HepG2 (cell line): ENCODE data around the gene PLEKHA8. TPM values are rescaled to one million over a fixed set of nuclear protein-coding genes. Genes with fewer than 3 reads are reported as not detected.
A peak's percentile ranks its signal among the peaks of the same experiment; 100 is the strongest.

Source experiments
- ATM ChIP-seq: fragments of 450-650 bp; IDR thresholded peaks from 2 replicates; pipeline ENCODE4 v1.7.1; 2017; ENCODE audit warnings: mild to moderate bottlenecking, borderline replicate concordance
- CAMTA2 ChIP-seq: sonication (generic); formaldehyde crosslinking; IDR thresholded peaks from 2 replicates; pipeline ENCODE4 v1.4.0; 2020; ENCODE audit warnings: mild to moderate bottlenecking, missing genetic modification reagents, borderline replicate concordance
- MED13 ChIP-seq: sonication (generic); formaldehyde crosslinking; IDR thresholded peaks from 2 replicates; pipeline ENCODE4 v1.5.0; 2020; ENCODE audit warnings: missing genetic modification reagents
- RFX3 ChIP-seq: IDR thresholded peaks from 2 replicates; pipeline ENCODE4 v1.6.1; 2016; ENCODE audit warnings: missing biosample characterization, missing genetic modification reagents
- RFX5 ChIP-seq: IDR thresholded peaks from 2 replicates; pipeline ENCODE4 v1.6.1; 2011; ENCODE audit warnings: low read depth, low read length, improper control_type of control experiment
- RNF2 ChIP-seq: fragments of 450-650 bp; conservative IDR thresholded peaks from 2 replicates; pipeline ENCODE4 v1.6.1; 2016; ENCODE audit warnings: low read depth
- SATB2 ChIP-seq: sonication (generic); formaldehyde crosslinking; IDR thresholded peaks from 2 replicates; pipeline ENCODE4 v1.5.0; 2020; ENCODE audit warnings: missing genetic modification reagents
- SMARCC2 ChIP-seq: fragments of 450-650 bp; IDR thresholded peaks from 2 replicates; pipeline ENCODE4 v1.6.1; 2017; ENCODE audit warnings: antibody characterized with exemption, mild to moderate bottlenecking
- TFAP4 ChIP-seq: sonication (generic); IDR thresholded peaks from 2 replicates; pipeline ENCODE4 v1.6.1; 2016; ENCODE audit warnings: low read depth, borderline replicate concordance
- THAP8 ChIP-seq: sonication (generic); formaldehyde crosslinking; IDR thresholded peaks from 2 replicates; pipeline ENCODE4 v1.5.1; 2020; ENCODE audit warnings: missing genetic modification reagents, mild to moderate bottlenecking, borderline replicate concordance
- TRIM24 ChIP-seq: sonication (generic); formaldehyde crosslinking; IDR thresholded peaks from 2 replicates; pipeline ENCODE4 v1.8.0; 2022; ENCODE audit warnings: mild to moderate bottlenecking, missing genetic modification reagents
- ZGPAT ChIP-seq: IDR thresholded peaks from 2 replicates; pipeline ENCODE4 v1.6.1; 2016; ENCODE audit warnings: mild to moderate bottlenecking
- ZNF331 ChIP-seq: sonication (generic); formaldehyde crosslinking; IDR thresholded peaks from 2 replicates; pipeline ENCODE4 v1.4.0; 2020; ENCODE audit warnings: missing genetic modification reagents
- ZNF549 ChIP-seq: sonication (generic); formaldehyde crosslinking; IDR thresholded peaks from 2 replicates; pipeline ENCODE4 v1.5.0; 2020; ENCODE audit warnings: missing genetic modification reagents
- ZNF724P ChIP-seq: sonication (generic); formaldehyde crosslinking; IDR thresholded peaks from 2 replicates; pipeline ENCODE4 v1.8.0; 2022; ENCODE audit warnings: missing genetic modification reagents, borderline replicate concordance
- ZNF883 ChIP-seq: sonication (generic); formaldehyde crosslinking; IDR thresholded peaks from 2 replicates; pipeline ENCODE4 v1.5.1; 2020; ENCODE audit warnings: mild to moderate bottlenecking, missing genetic modification reagents; ENCODE audit errors: not compliant biosample characterization
- polyA plus RNA-seq, 8 experiments: library from polyadenylated mRNA; depleted of rRNA in 3 of 8; stranded (reverse) in 7 of 8; unstranded in 1 of 8; fragments of >200 nt; fragmentation: Illumina TruSeq in 4 of 8; extraction: Trizol in 4 of 8; gene quantifications; 2 replicates each; pipeline versions ENCODE4 v1.2.1 to v1.2.3, GENCODE V29; 2011 to 2016; ENCODE audit warnings: low read depth in 4 of 8, missing spikeins in 1 of 8, mixed read lengths in 1 of 8; ENCODE audit not compliant: insufficient read depth in 1 of 8
- total RNA-seq, 5 experiments: library from RNA; depleted of rRNA; stranded (reverse); fragments of >200 nt; fragmentation: Illumina TruSeq; extraction: Trizol; gene quantifications; 2 replicates each; pipeline ENCODE4 v1.2.3, GENCODE V29; 2016; ENCODE audit warnings: low read depth in 1 of 5
- TF ChIP-seq, protein P1 (sequence below), 2 experiments: sonication (generic) in 1 of 2; formaldehyde crosslinking in 1 of 2; IDR thresholded peaks; 2 replicates each; pipeline versions ENCODE4 v1.6.1 to v1.9.0; 2014 to 2022; ENCODE audit warnings: antibody characterized with exemption in 1 of 2, borderline replicate concordance in 1 of 2, inconsistent platforms in 1 of 2, low read depth in 1 of 2, missing genetic modification reagents in 1 of 2

Gene PLEKHA8
- total and polyA plus RNA-seq, 2 of the 13 experiments (the other 11 are each of a cell fraction or from before 2014, with no cell fraction given), result 12.5 to 26.4 TPM

- TF ChIP-seq ZNF724P (CRISPR knock-in tag) (no peak), SATB2 (CRISPR knock-in tag) (no peak), ZGPAT (CRISPR knock-in tag) (0 out of 2 replicates have a peak, but pooled peaks have one; percentile 50), CAMTA2 (CRISPR knock-in tag) (no peak), TFAP4 (no peak; the same call in 1 of the 2 replicates), ZNF331 (CRISPR knock-in tag) (no peak), RFX5 (peak; percentile 76), ATM (no peak), ZNF549 (CRISPR knock-in tag) (no peak), TRIM24 (CRISPR knock-in tag) (no peak), RNF2 (no peak), THAP8 (CRISPR knock-in tag) (no peak), MED13 (CRISPR knock-in tag) (no peak), RFX3 (CRISPR knock-in tag) (no peak), SMARCC2 (peak; percentile 90; the same call in 1 of the 2 replicates), ZNF883 (CRISPR knock-in tag) (no peak)
- TF ChIP-seq, protein P1, sequence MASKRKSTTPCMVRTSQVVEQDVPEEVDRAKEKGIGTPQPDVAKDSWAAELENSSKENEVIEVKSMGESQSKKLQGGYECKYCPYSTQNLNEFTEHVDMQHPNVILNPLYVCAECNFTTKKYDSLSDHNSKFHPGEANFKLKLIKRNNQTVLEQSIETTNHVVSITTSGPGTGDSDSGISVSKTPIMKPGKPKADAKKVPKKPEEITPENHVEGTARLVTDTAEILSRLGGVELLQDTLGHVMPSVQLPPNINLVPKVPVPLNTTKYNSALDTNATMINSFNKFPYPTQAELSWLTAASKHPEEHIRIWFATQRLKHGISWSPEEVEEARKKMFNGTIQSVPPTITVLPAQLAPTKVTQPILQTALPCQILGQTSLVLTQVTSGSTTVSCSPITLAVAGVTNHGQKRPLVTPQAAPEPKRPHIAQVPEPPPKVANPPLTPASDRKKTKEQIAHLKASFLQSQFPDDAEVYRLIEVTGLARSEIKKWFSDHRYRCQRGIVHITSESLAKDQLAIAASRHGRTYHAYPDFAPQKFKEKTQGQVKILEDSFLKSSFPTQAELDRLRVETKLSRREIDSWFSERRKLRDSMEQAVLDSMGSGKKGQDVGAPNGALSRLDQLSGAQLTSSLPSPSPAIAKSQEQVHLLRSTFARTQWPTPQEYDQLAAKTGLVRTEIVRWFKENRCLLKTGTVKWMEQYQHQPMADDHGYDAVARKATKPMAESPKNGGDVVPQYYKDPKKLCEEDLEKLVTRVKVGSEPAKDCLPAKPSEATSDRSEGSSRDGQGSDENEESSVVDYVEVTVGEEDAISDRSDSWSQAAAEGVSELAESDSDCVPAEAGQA (IDR thresholded peaks at IDR 0.05; ENCODE audit: low read depth), result peak; percentile 99
- TF ChIP-seq, protein P1 (CRISPR knock-in tag; IDR thresholded peaks at IDR 0.05; ENCODE audit: borderline replicate concordance), result no peak
These were observed 106.5 kb downstream of the PLEKHA8 start, which contains the start of gene MTURN (continued) for GRCh38 chr7:30134611-30135300.
